GM18499 (cell line): ENCODE measurements around the gene DAPK2.

Experiments
- ATAC-seq: cut with Tn5 transposase; IDR thresholded peaks from one replicate; pipeline ENCODE4 v1.9.1; 2021; ENCODE audit warnings: moderate number of reproducible peaks; ENCODE audit not compliant: insufficient read depth, unreplicated experiment

Gene DAPK2

GRCh38 chr15:63946524-63947065 is 99.7 kb downstream of the DAPK2 start:
- no peak for ATAC-seq

DNA sequence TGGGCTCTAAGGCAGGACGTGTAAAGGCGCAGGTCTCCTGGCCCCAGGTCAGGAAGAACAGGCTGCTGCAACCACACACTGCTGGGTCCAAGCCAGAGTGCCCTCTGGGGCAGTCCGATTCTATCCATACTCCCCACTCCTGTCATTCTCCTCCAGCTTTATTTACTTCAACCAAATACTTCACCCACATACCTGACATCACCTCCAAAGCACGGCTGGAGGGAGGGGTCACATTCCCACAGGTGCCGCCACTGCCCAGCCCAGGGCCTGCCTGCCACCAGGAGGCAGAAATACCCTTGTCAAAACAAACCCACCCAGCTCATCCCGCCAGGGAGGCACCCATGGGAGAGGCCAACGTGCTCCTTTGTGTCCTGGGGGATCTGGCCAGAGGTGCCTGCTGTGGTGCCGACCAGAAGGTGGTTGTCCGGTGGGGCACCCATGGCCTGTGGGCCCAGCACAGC is 100.4 kb downstream of the DAPK2 start:
- ATAC-seq: no peak

DNA sequence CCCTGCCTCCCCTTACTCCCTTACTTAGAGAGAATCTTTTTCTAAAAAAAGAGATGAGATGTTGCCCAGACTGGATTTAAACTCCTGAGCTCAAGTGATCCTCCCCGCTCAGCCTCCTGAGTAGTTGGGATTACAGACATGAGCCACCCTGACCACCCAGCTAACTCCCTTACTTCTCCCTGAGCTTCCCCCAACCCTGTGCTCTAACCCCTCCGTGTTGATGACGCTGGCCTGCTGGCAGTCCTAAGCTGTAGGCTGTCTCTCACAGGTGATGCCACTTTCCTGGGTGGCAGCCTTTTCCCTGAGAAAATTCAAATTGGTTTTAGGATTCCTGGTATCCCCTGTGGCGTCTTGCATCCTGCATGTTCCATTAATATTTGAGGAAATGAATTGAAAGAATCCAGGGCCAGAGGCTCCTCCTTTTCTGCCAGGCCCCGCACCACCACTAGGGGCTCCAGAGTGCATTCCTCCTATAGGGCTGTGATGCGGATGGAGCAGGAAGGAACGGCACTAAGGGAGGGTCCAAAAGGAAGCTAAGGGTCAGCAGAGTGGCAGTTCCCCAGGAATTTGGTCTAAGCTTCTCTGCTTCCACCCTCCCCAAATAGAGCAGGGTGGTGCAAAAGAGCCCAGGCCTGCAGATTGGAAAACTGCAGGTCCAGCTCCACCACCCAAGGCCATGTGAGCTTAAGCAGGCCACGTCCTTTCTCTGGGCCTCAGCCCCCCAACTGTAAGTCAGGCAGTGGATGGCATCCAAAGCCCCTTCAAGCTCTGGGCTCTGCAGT is 101.1 kb downstream of the DAPK2 start:
- ATAC-seq: no peak

- no peak for ATAC-seq
These were observed 101.7 kb downstream of the DAPK2 start for GRCh38 chr15:63944681-63944955.

- ATAC-seq: no peak
These were observed 102.2 kb downstream of the DAPK2 start for GRCh38 chr15:63943829-63944680.

GRCh38 chr15:63942486-63943365 is 103.6 kb downstream of the DAPK2 start:
- no peak for ATAC-seq

GRCh38 chr15:63941698-63942465 is 104.4 kb downstream of the DAPK2 start:
- no peak for ATAC-seq

- ATAC-seq: no peak
These were observed 105.2 kb downstream of the DAPK2 start for GRCh38 chr15:63940966-63941620.

DNA sequence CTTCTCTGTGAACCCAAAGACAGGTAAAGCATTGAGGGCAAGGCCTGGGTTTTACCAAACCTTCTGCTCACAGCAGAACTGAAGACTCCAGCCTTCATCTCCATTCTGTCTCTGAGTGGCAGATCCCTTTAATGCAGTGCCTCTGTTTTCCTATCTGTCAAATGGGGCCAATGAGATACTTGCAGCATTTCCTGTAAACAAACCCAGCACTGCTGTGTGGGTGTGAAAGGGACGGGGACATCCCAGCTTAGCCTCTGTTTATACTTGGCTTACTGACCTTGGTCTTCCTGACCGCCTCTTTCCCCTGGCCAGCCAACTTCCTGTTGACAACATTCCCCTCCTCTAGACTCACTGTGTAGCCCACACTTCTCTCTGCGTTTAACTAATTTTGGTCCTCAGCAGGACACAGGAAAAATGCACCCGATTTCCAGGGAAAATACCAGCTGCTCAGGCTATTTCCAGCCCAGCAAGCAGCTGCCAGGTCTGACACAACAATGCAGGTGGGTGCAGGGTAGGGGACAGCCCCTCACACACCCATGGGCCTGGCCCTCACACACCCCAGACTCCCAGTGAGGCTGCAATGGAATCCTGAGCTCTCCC is 106.7 kb downstream of the DAPK2 start:
- no peak for ATAC-seq

- no peak for ATAC-seq
These were observed 107.7 kb downstream of the DAPK2 start for GRCh38 chr15:63938486-63939061.

DNA sequence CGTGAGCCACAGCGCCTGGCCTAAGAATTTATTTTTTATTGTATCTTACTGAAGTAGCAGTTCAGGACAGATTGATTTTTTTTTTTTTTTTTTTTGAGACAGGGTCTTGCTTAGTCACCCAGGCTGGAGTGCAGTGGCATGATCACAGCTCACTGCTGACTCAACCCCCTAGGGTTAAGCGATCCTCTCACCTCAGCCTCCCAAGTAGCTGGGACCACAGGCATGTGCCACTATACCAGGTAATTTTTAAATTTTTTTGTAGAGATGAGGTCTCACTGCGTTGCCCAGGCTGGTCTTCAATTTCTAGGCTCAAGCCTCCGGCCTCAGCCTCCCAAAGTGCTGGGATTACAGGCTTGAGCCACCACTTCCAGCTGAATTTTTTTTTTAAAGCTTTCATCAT is 112.8 kb downstream of the DAPK2 start:
- ATAC-seq: no peak

- ATAC-seq: no peak
These were observed 114.7 kb downstream of the DAPK2 start for GRCh38 chr15:63931556-63931955.

GRCh38 chr15:63930034-63930433 is 116.3 kb downstream of the DAPK2 start:
- ATAC-seq: no peak

DNA sequence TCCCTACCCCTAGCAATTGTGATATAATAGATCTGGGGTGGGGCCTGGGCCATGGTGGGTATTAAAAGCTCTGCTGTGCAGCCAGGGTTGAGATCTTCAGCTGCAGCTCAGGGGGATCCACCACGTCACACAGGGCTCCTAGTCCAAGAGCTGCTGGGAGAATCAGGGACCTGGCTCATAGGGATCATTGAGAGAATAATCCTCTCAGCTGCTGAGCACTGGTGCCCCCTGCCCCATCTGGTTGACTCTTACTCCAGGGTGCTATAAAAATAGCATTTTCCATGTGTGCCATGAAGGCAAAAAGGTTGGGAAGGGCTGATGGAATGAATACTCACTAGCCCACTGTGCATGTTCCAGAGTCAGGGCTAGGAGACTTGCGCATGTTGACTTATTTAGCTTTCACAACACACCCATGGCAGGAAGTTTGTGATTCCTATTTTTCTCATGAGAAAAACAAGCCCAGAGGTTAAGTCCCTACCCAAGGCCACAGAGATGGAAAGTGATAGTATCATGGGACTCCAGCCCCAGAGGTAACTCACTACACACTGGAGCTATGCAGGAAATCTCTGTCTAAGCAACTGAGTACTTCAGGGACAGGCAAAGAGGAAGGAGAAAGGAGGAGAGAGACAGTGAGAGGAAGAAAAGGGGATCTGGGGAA is 118.0 kb downstream of the DAPK2 start:
- ATAC-seq: no peak

GRCh38 chr15:63923993-63924950 is 122.0 kb downstream of the DAPK2 start:
- ATAC-seq: no peak

DNA sequence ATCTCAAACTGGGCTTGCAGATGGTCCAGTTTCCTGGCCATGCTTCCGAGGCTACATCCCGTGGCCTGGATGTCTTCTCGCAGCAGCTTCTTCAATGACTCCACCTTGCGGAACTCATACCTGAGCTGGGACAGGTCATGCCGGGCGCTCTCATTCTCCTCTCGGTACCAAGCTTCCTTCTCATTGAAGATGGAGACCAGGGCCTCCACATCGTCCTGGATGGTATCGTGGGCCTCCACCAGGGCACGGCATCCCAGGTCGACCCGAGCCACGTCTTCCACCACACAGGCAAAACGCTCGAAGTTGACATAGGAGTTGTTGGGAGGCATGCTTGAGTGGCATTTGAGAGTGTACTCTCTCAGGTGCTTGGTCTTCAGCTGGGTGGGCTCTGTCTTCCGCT is 123.4 kb downstream of the DAPK2 start:
- ATAC-seq: no peak
